Measurements from ENCODE around the gene MSRB1.

MSRB1 gene

DNA sequence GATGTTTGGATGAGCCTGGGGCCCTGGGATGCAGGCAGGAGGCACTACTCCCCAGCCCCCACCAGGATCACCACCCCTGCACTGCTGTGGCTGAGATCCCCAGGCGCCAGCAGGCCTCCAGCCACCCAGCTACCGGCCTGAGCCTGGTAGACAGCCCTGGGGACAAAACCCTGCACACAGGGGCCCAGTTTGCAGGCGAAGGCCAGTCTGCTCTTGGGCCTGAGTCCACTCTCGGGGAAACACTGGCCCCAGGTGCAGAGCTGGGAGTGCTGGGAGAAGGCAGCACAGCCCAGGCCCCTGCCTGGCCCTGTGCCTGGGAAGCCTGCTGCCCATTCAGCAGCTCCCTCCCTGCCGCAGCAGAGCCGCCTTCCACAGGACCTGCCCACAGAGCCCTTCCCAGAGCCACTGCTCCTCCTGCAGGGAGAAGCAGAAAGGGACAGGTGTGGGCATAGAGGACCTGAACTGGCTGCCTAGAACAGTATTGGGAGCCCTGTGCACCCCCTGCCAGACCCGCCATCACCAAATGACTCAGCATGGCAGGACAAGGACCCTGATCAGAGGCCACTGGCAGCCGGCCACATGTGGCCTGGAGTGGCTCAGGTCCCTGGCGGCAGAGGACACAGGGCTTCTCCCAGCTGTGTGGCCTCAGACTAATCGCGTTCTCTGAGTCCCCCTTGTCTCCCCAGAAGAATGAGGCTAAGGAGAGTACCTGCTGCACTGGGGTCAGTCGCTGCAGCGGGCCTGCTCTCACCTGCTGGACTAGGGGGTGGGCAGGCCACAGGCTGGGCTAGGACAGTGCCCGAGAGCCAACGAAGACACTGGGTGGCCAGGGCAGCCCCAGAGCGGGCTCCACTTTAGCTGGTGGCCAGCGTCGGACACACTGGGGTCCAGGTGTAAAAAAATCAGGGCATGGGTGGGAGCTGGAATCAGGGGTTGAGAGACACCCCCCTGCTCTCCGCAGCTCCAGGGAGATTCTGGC lies 10.7 kb downstream of the MSRB1 start:
- no peak for DNase-seq (ENCODE audit: low read depth)
- no peak overlapping the region for H3K4me3 ChIP-seq (ENCODE audit: low read depth, low read length)
- TF ChIP-seq, protein P1, sequence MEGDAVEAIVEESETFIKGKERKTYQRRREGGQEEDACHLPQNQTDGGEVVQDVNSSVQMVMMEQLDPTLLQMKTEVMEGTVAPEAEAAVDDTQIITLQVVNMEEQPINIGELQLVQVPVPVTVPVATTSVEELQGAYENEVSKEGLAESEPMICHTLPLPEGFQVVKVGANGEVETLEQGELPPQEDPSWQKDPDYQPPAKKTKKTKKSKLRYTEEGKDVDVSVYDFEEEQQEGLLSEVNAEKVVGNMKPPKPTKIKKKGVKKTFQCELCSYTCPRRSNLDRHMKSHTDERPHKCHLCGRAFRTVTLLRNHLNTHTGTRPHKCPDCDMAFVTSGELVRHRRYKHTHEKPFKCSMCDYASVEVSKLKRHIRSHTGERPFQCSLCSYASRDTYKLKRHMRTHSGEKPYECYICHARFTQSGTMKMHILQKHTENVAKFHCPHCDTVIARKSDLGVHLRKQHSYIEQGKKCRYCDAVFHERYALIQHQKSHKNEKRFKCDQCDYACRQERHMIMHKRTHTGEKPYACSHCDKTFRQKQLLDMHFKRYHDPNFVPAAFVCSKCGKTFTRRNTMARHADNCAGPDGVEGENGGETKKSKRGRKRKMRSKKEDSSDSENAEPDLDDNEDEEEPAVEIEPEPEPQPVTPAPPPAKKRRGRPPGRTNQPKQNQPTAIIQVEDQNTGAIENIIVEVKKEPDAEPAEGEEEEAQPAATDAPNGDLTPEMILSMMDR (IDR thresholded peaks at IDR 0.05; ENCODE audit: low read depth, low read length, missing control alignments), result no peak

DNA sequence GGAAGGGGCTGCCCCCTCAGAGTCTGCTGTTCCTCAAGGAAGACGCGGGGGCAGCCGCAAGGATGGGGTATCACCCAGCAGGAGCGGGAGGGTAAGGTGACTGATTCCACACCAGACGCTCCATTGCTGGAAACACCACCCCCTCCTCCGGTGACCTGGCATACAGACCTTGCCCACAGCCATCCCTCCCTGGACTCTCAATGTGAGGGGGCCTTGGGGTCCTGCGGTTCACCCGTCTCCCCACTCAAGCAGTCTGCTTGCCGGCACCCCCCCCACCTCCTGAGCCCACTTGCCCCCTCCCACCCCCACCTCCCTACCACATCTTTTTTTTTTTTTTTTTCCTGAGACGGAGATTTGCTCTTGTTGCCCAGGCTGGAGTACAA lies 12.7 kb downstream of the MSRB1 start:
- TF ChIP-seq, protein P1 (IDR thresholded peaks at IDR 0.05; ENCODE audit: low read depth, low read length, missing control alignments), result no peak

DNA sequence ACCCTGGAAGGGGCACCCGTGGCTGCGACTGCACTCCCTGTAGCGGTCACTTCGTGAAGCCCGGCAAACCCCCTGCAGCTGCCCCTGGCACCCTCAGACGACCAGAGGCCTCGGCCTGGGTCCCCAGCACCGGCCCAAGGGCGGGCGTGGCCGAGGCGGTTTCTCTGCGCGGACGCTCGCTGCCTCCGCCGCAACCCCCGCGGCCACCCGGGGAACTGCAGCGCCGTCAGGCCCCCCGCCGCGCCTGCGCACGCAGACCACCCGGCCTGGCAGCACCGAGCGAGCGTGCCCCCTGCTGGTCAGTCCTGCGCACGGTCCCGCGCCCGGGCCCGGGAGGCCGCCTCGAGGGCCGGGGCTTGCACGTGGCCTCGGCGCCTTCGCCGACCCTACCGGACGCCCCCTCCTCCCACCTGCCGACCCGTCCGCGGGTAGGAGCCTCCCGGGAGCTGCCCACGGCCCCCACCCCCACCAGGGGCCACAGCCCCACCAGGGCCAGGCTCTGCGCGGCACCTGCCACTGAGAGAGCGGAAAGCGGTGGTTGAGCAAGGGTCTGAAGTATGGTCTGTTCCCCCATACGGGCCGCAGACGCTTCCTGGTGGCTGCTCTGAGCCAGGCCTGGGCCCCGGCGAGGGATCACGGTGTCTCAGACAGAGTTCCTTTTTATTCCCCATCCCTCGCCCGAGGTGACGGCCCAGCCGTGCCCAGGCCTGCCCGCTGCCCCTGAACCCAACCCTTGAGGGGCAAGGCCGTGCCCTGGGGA lies 13.2 kb downstream of the MSRB1 start:
- TF ChIP-seq, protein P1 (IDR thresholded peaks at IDR 0.05; ENCODE audit: low read depth, low read length, missing control alignments), result peak; percentile 82
- peak overlapping the region; percentile 45 for H3K4me3 ChIP-seq (ENCODE audit: low read depth, low read length)
- peak; percentile 38 for DNase-seq (ENCODE audit: low read depth)

More for the DNA sequence above, 12.7 kb downstream of the MSRB1 start:
- H3K4me3 ChIP-seq (ENCODE audit: low read depth, low read length), result no peak overlapping the region
- DNase-seq (ENCODE audit: low read depth), result no peak

GRCh38 chr16:1929105-1929504 lies 13.9 kb downstream of the MSRB1 start:
- TF ChIP-seq, protein P1 (IDR thresholded peaks at IDR 0.05; ENCODE audit: low read depth, low read length, missing control alignments), result no peak
- DNase-seq (ENCODE audit: low read depth), result no peak
- peak overlapping the region; percentile 45 for H3K4me3 ChIP-seq (ENCODE audit: low read depth, low read length)

GRCh38 chr16:1926271-1926670 lies 16.7 kb downstream of the MSRB1 start:
- TF ChIP-seq, protein P1 (IDR thresholded peaks at IDR 0.05; ENCODE audit: low read depth, low read length, missing control alignments), result no peak
- no peak for DNase-seq (ENCODE audit: low read depth)
- no peak overlapping the region for H3K4me3 ChIP-seq (ENCODE audit: low read depth, low read length)

DNA sequence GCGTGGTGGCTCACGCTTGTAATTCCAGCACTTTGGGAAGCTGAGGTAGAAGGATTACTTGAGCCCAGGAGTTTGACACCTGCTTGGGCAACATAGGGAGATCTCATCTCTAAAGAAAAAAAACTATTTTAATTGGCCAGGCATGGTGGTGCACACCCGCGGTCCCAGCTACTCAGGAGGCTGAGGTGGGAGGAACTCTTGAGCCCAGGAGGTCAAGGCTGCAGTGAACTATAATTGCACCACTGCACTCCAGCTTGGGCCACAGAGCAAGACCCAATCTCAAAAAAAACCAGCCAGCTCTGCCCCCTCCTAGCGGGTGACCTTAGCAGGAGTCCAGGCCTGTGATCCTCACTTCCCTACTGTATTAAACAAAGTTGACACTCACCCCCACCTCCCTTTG lies 18.9 kb downstream of the MSRB1 start:
- no peak overlapping the region for H3K4me3 ChIP-seq (ENCODE audit: low read depth, low read length)
- TF ChIP-seq, protein P1 (IDR thresholded peaks at IDR 0.05; ENCODE audit: low read depth, low read length, missing control alignments), result no peak
- no peak for DNase-seq (ENCODE audit: low read depth)
